WTC11 (cell line): Measurements from ENCODE around the gene ZRSR2. TPM values are rescaled to one million over a fixed set of nuclear protein-coding genes. Genes with fewer than 3 reads are reported as not detected.
A peak's percentile ranks its signal among the peaks of the same experiment; 100 is the strongest.

Experiments
- ATAC-seq: fragments of 200-7000 bp; cut with Tn5 transposase; 2 replicates; pipeline ENCODE4 v1.10.0; 2021; ENCODE audit warnings: mild to moderate bottlenecking, moderate library complexity
- CTCF ChIA-PET: fragments of 300-600 bp; sonication (Branson Sonifier 250); formaldehyde crosslinking; loops from one replicate; lab custom pipeline; 2021; ENCODE audit warnings: antibody characterized with exemption; lab: Charles Lee
- POLR2A ChIA-PET: fragments of 350-600 bp; sonication (Branson Sonifier 250); formaldehyde crosslinking; loops from one replicate; lab custom pipeline; 2021; ENCODE audit warnings: antibody characterized with exemption; lab: Charles Lee
- DNase-seq: peaks from one replicate; pipeline ENCODE4 v3.0.0; 2021; ENCODE audit warnings: low spot score
- H3K27ac Mint-ChIP-seq: 2 replicates; pipeline ENCODE4 v1.8.0; 2021; ENCODE audit warnings: mixed read lengths
- H3K27me3 Mint-ChIP-seq: 2 replicates; pipeline ENCODE4 v1.8.0; 2021; ENCODE audit warnings: low read depth, mild to moderate bottlenecking, moderate library complexity, mixed read lengths
- H3K36me3 Mint-ChIP-seq: 2 replicates; pipeline ENCODE4 v1.8.0; 2021; ENCODE audit warnings: mixed read lengths
- H3K4me1 Mint-ChIP-seq: 2 replicates; pipeline ENCODE4 v1.8.0; 2022; ENCODE audit warnings: mixed read lengths
- H3K4me3 Mint-ChIP-seq: 2 replicates; pipeline ENCODE4 v1.8.0; 2021; ENCODE audit warnings: mild to moderate bottlenecking, moderate library complexity, mixed read lengths
- H3K9me3 Mint-ChIP-seq: 2 replicates; pipeline ENCODE4 v1.8.0; 2021; ENCODE audit warnings: mixed read lengths
- FOXP1 ChIP-seq: sonication (generic); formaldehyde crosslinking; IDR thresholded peaks from 2 replicates; pipeline ENCODE4 v1.8.0; 2022; ENCODE audit warnings: missing genetic modification reagents, mild to moderate bottlenecking, moderate library complexity, borderline replicate concordance
- OVOL2 ChIP-seq: fragments of 250-450 bp; sonication (Bioruptor Pico); IDR thresholded peaks from 2 replicates; pipeline ENCODE4 v1.9.0; 2021; ENCODE audit warnings: mild to moderate bottlenecking, borderline replicate concordance
- TCF7 ChIP-seq: sonication (generic); formaldehyde crosslinking; IDR thresholded peaks from 2 replicates; pipeline ENCODE4 v1.8.0; 2022; ENCODE audit warnings: mild to moderate bottlenecking, low read depth, missing genetic modification reagents, moderate library complexity
- TEAD4 ChIP-seq: sonication (generic); formaldehyde crosslinking; IDR thresholded peaks from 2 replicates; pipeline ENCODE4 v1.8.0; 2022; ENCODE audit warnings: mild to moderate bottlenecking, missing genetic modification reagents
- ZBTB43 ChIP-seq: sonication (generic); formaldehyde crosslinking; IDR thresholded peaks from 2 replicates; pipeline ENCODE4 v1.8.1; 2023; ENCODE audit warnings: mild to moderate bottlenecking, missing genetic modification reagents
- ZNF121 ChIP-seq: sonication (generic); formaldehyde crosslinking; IDR thresholded peaks from 2 replicates; pipeline ENCODE4 v1.8.0; 2023; ENCODE audit warnings: missing genetic modification reagents
- ZNF416 ChIP-seq: fragments of 250-450 bp; sonication (Bioruptor Pico); IDR thresholded peaks from 2 replicates; pipeline ENCODE4 v1.9.0; 2021; ENCODE audit warnings: mild to moderate bottlenecking, inconsistent platforms
- ZNF425 ChIP-seq: fragments of 250-450 bp; sonication (Bioruptor Pico); conservative IDR thresholded peaks from 2 replicates; pipeline ENCODE4 v1.9.0; 2021; ENCODE audit warnings: mild to moderate bottlenecking
- ZNF671 ChIP-seq: fragments of 250-450 bp; sonication (Bioruptor Pico); IDR thresholded peaks from 2 replicates; pipeline ENCODE4 v1.8.0; 2021; ENCODE audit warnings: mild to moderate bottlenecking
- total RNA-seq: library from RNA; stranded (reverse); gene quantifications from 3 replicates; pipeline ENCODE4 v1.2.3, GENCODE V29; 2021

The ZRSR2 gene
- total RNA-seq, 1 experiment from 2014 or later: 8.6 TPM

GRCh38 chrX:15866147-15866546, 75.9 kb downstream of the ZRSR2 start:
- CTCF ChIA-PET: no interaction called here
- Mint-ChIP-seq H3K9me3 (no peaks in the 10 kb centered on the region), H3K4me1 (peaks cover 10% of the 10 kb centered on the region), H3K36me3 (no peaks in the 10 kb centered on the region), H3K27ac (no peak overlapping the region)
- no peak for TF ChIP-seq ZNF416 (CRISPR knock-in tag)
- no peak for TF ChIP-seq ZNF671
- no peak for TF ChIP-seq TCF7 (CRISPR knock-in tag)
- no peak for TF ChIP-seq ZNF425 (CRISPR knock-in tag)
- TF ChIP-seq TEAD4: no peak
- no peak for TF ChIP-seq OVOL2 (CRISPR knock-in tag)
- no peak for TF ChIP-seq FOXP1 (CRISPR knock-in tag)
- TF ChIP-seq ZBTB43: no peak
- TF ChIP-seq, all 79 proteins: peak for 0
- Mint-ChIP-seq H3K27me3 (no peaks in the 10 kb centered on the region), H3K4me3 (no peak overlapping the region)
- DNase-seq (no peak), ATAC-seq (no peak)
- POLR2A ChIA-PET: no interaction called here

GRCh38 chrX:15869695-15870094, 79.4 kb downstream of the ZRSR2 start:
- Mint-ChIP-seq H3K9me3 (no peaks in the 10 kb centered on the region), H3K4me3 (no peak overlapping the region), H3K4me1 (peaks cover 4% of the 10 kb centered on the region; the same call in 1 of the 2 replicates), H3K36me3 (no peaks in the 10 kb centered on the region), H3K27me3 (no peaks in the 10 kb centered on the region), H3K27ac (no peak overlapping the region)
- no peak for TF ChIP-seq ZNF671
- peak; percentile 51; the same call in 1 of the 2 replicates for TF ChIP-seq ZNF121
- CTCF ChIA-PET: no interaction called here
- DNase-seq (no peak), ATAC-seq (no peak)
- POLR2A ChIA-PET: no interaction called here

- no peak overlapping the region for H3K27ac Mint-ChIP-seq
- ChIA-PET POLR2A (no interaction called here), CTCF (no interaction called here)
- peaks cover 7% of the 10 kb centered on the region; the same call in 1 of the 2 replicates for H3K4me1 Mint-ChIP-seq
- no peak overlapping the region for H3K4me3 Mint-ChIP-seq
- no peaks in the 10 kb centered on the region for H3K27me3 Mint-ChIP-seq
- DNase-seq: no peak
- no peak for ATAC-seq
- TF ChIP-seq OVOL2 (CRISPR knock-in tag): no peak
- H3K36me3 Mint-ChIP-seq: no peaks in the 10 kb centered on the region
- no peaks in the 10 kb centered on the region for H3K9me3 Mint-ChIP-seq
Observed at GRCh38 chrX:15870310-15870709, 80.0 kb downstream of the ZRSR2 start.

Other genes with a start within 250 kb of the ZRSR2 start
- gene ACE2, start 189.5 kb upstream of the ZRSR2 start, total RNA-seq: 0.16 TPM in 1 of 3 replicates, not detected in the others
- gene CLTRN, start 125.7 kb upstream of the ZRSR2 start, total RNA-seq: 1.4 to 2.2 TPM (median 2.2 TPM) in 3 replicates
- gene CA5B, start 52.2 kb upstream of the ZRSR2 start, total RNA-seq: 7.3 to 9.0 TPM (median 7.9 TPM) in 3 replicates
- 164 to 184 TPM (median 171 TPM) in 3 replicates for gene AP1S2, start 64.3 kb downstream of the ZRSR2 start, total RNA-seq